Right lobe of liver (tissue), 4 donors: ENCODE data around the gene RALB.

Experiments
- CTCF ChIP-seq, 4 donors: fragments of 200-600 bp in 3 of 4; fragments of 450-650 bp in 1 of 4; IDR thresholded peaks; one replicate each; pipeline versions ENCODE4 v1.5.1 to v1.8.0; 2016 to 2022; ENCODE audit warnings: antibody characterized with exemption in 4 of 4, mild to moderate bottlenecking in 2 of 4
- POLR2A ChIP-seq: fragments of 450-650 bp; IDR thresholded peaks from one replicate; pipeline ENCODE4 v1.6.1; 2017; ENCODE audit warnings: antibody characterized with exemption, mild to moderate bottlenecking
- donor health status: DM: no; HTN: no; CAD: no.
- donor health status: DM: no; HTN: no; CAD: no.
- donor health status: DM: no; HTN: yes; CAD: no.

GRCh38 chr2:120227111-120227991, 25.3 kb upstream of the RALB start:
- no peak for TF ChIP-seq CTCF (IDR thresholded peaks at IDR 0.05)
- no peak for TF ChIP-seq POLR2A
